GM10248 (cell line): ENCODE results near the gene WWC2.

Experiments
- CTCF ChIA-PET: fragments of 300-600 bp; sonication (Branson Sonifier 250); formaldehyde crosslinking; extraction: SDS; loops from one replicate; lab custom pipeline; 2021; ENCODE audit warnings: antibody characterized with exemption; lab: Yijun Ruan, JAX
- POLR2A ChIA-PET: fragments of 350-650 bp; sonication (Branson Sonifier 250); formaldehyde crosslinking; extraction: SDS; loops from one replicate; lab custom pipeline; 2020; ENCODE audit warnings: antibody characterized with exemption; lab: Yijun Ruan, JAX
- DNase-seq: peaks from one replicate; pipeline ENCODE4 v3.0.0; 2012; ENCODE audit errors: extremely low spot score
- TF ChIP-seq, protein P1 (sequence below): IDR thresholded peaks from 2 replicates; pipeline ENCODE4 v1.5.1; 2012; ENCODE audit warnings: mild to moderate bottlenecking, low read depth; ENCODE audit errors: extremely low read depth, missing control alignments, control extremely low read depth

WWC2 gene

DNA sequence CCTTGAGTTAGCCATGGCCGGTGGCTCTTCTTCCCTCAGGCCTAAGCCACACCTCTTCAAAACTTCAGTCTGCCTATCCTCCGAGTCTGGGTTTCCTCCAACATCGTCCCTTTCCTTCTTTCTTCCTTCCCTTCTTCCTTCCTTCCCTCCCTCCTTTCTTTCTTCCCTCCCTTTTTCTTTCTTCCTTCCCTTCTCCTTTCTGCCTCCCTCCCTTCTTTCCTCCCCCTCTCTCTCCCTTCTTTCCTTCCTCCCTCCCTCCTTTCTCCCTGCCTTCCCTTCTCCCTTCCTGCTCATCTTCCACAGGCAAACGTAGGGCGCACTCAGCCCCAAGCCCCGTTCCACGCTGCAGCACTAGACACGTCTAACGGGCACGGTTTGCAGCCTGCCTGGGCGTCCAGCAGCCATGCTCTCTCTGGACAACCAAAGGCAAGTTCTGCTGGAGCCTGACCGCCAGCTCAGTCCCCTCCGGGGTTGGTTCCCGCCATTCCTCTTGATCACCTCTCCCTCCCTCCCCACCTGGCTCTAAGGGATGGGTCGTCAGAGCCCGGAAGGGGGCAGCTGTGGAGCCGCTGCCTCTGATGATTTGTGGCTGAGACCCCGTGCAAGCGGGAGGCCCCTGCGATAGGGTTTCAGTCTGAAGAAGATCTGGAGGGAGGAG lies 257.2 kb downstream of the WWC2 start:
- DNase-seq, result no peak
- ChIA-PET CTCF (no interaction called here), POLR2A (no interaction called here)
- TF ChIP-seq, protein P1, sequence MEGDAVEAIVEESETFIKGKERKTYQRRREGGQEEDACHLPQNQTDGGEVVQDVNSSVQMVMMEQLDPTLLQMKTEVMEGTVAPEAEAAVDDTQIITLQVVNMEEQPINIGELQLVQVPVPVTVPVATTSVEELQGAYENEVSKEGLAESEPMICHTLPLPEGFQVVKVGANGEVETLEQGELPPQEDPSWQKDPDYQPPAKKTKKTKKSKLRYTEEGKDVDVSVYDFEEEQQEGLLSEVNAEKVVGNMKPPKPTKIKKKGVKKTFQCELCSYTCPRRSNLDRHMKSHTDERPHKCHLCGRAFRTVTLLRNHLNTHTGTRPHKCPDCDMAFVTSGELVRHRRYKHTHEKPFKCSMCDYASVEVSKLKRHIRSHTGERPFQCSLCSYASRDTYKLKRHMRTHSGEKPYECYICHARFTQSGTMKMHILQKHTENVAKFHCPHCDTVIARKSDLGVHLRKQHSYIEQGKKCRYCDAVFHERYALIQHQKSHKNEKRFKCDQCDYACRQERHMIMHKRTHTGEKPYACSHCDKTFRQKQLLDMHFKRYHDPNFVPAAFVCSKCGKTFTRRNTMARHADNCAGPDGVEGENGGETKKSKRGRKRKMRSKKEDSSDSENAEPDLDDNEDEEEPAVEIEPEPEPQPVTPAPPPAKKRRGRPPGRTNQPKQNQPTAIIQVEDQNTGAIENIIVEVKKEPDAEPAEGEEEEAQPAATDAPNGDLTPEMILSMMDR, result no peak

DNA sequence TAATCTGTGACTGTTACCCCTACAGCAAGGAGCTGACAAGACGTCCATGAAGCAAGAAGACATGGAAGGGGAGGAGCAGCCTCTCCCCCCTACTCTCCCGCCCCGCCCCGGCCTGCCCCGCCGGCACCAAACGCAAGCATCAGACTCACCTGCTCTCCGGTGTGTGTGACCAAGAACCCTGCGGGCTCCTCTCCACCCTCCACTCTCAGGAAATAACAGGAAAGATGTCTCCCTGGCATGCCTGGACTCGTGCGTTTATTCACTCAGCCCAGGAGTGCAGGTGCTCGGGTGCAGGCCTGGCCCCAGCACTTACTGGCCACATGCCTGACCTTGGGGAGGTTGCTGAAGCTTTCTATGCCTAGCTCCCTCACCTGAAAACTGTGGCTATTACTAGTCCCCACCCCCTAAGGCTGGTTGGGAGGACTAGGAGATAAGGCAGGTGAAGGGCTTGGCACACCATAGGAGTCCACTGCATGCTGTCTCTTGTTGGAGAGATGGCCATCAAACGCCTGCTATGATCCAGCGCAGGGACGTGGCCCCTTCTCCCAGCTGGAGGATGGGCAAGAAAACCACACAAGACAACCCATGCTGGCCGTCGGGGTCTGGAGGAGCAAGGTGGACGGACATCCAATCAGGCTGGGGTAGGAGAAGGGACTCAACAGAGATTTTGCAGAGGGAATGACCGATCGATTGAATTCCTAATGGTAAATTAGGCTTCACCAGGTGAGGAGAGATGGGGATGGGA lies 258.0 kb downstream of the WWC2 start:
- DNase-seq, result no peak
- ChIA-PET POLR2A (no interaction called here), CTCF (no interaction called here)
- TF ChIP-seq, protein P1, result no peak

DNA sequence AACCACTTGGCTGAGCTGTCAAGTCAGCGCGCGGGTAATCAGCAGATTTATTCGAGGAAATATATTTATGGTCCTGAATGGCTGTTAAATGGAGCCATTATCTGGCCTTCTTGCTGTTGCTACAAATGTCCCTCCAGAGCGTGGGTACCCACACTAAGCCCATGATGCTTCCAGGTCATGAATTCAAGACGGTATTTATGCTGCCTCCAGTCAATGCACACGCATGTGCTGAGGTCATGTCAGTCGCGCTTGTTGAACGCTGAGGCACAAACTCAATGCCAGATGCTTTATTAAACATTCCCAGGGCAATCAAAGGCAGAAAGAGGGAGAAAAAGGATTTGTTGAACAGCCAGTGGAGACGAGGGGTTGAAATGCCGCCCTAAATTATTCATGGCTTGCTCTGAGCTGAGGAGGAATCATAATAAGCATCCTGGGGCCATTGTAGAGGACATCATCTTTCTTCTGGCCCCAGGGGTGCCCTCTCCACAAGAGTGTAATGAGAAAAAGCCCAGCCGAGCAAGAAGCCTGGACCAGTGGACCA lies 259.2 kb downstream of the WWC2 start:
- ChIA-PET POLR2A (no interaction called here), CTCF (no interaction called here)
- DNase-seq, result no peak
- TF ChIP-seq, protein P1, result no peak

DNA sequence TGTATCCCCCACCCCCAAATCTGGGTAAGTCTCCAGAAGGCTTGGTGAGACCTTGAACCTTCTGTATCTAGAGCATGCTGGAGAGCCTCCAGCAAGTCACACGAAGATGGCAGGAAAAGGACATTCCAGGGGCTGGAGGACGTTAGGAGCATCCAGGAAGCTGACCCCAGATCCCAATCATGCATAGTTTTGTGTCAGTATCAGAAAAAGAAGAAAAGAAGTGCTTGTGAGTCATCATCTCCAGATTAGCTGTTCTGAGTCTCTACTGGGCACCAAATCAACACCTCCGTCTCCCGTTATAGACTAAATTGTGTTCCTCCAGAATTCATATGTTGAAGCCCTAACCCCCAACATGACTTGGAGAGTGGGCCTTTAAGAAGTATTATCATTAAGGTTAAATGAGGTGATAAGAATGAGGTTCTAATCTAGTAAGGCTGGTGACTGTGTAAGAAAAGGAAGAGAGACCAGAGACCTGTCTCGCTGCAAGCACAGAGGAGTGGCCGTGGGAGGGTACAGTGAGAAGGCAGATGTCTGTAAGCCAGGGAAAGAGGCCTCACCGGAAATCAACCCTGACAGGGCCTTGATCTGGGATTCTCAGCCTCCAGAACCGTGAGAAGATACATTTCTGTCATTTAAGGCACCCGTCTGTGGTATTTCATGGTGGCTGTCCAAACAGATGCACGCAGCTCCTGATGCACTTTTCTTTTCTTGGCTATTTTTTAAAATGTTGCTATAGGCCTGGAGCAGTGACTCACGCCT lies 261.3 kb downstream of the WWC2 start:
- POLR2A ChIA-PET, result no interaction called here
- no peak for DNase-seq

DNA sequence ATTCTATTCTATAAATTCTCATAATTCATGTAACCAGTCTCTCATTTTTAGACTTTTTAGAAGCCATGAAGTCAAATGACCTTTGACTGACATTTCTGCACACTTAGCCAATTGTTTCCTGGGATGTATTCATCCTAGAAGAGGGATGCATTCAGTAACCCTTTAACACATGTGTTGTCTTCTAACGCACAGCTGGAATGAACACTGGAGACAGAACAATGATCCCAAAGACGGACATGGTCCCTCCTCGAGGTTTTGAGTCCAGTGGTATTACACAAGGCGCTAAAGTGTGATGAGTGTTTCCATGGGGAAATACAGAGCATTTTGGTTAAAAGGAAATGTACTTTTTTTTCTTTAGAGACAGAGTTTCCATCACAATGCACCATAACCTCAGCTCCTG lies 263.0 kb downstream of the WWC2 start:
- ChIA-PET CTCF (no interaction called here), POLR2A (interaction anchor here (0.7 kb wide), 1 partner anchor 363 kb away, joined by 5 read pairs; no protein-coding TSS in a partner anchor)
- DNase-seq, result no peak
- TF ChIP-seq, protein P1, result no peak

More for the DNA sequence above, 261.3 kb downstream of the WWC2 start:
- CTCF ChIA-PET, result no interaction called here
- TF ChIP-seq, protein P1, result no peak

DNA sequence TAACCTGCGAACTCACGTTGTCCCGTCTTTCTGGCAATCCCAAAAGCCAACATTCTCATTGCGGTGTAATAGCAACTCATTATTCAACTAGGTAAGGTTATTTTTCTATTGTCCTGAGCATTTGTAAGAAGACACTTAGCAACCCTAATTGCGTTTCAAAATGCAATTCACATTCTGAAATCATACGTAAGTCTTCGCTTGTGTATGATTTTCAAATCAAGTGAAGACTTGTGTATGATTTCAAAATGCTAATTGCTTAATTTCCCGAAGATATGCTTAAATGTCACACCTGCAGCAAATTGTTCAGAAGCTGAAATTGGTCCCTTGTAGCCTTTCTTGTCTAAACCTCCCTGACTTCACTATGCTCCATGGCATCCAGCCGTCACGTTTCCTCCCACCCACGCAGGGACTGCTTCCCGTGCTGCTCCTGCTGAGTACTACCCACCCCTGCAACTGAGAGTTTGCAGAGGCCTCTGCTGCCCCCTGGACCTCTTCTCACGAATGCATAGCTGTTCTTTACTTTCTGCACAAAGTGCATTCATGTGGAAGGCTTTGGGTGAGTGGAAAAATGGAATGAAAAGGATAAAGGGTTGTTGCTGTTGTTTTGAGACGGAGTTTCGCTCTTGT lies 264.0 kb downstream of the WWC2 start:
- TF ChIP-seq, protein P1, result no peak
- ChIA-PET CTCF (no interaction called here), POLR2A (no interaction called here)
- no peak for DNase-seq
